AG04449 (cell line): ENCODE measurements around the gene ADAMTS13.

Experiments used
- CTCF ChIA-PET: fragments of 350-600 bp; formaldehyde crosslinking; extraction: SDS; loops from one replicate; lab custom pipeline; 2021; ENCODE audit warnings: antibody characterized with exemption; lab: Yijun Ruan, JAX
- POLR2A ChIA-PET: fragments of 400-600, 350-600 bp; formaldehyde crosslinking; extraction: SDS; loops from one replicate; lab custom pipeline; 2020; ENCODE audit warnings: antibody characterized with exemption, inconsistent platforms; lab: Yijun Ruan, JAX
- DNase-seq: peaks from one replicate; pipeline ENCODE4 v3.0.0-alpha.2; 2010; ENCODE audit warnings: low read depth, low spot score
- H3K4me3 ChIP-seq: 2 replicates; pipeline ENCODE4 v1.5.1; 2011; ENCODE audit warnings: low read depth, mild to moderate bottlenecking, control low read depth, low read length
- CTCF ChIP-seq: IDR thresholded peaks from one replicate; pipeline ENCODE4 v1.5.1; 2011; ENCODE audit warnings: mild to moderate bottlenecking, moderate library complexity, low read length, control low read depth, inconsistent platforms; ENCODE audit not compliant: insufficient read depth; ENCODE audit errors: missing control alignments

Gene ADAMTS13

GRCh38 chr9:133472753-133473378 is 50.7 kb downstream of the ADAMTS13 start:
- POLR2A ChIA-PET = no interaction called here
- CTCF ChIA-PET = interaction anchor here (1.0 kb wide), 1 partner anchor 14 kb away, joined by 4 read pairs; no protein-coding TSS in a partner anchor
- no peak for TF ChIP-seq CTCF
- no peak for DNase-seq
- no peak overlapping the region for H3K4me3 ChIP-seq

GRCh38 chr9:133473743-133474142 is 51.6 kb downstream of the ADAMTS13 start:
- no peak for DNase-seq
- POLR2A ChIA-PET = no interaction called here
- TF ChIP-seq CTCF = no peak
- CTCF ChIA-PET = interaction anchor here (1.0 to 1.4 kb wide), 2 partner anchors 13 to 15 kb away, joined by 4 read pairs; no protein-coding TSS in a partner anchor
- no peak overlapping the region for H3K4me3 ChIP-seq

GRCh38 chr9:133474215-133474614 is 52.0 kb downstream of the ADAMTS13 start:
- POLR2A ChIA-PET = no interaction called here
- no peak for DNase-seq
- TF ChIP-seq CTCF = no peak
- CTCF ChIA-PET = interaction anchor here (1.0 to 1.4 kb wide), 4 partner anchors 10 to 14 kb away, joined by 3 to 5 read pairs (median 4); no protein-coding TSS in a partner anchor
- no peak overlapping the region for H3K4me3 ChIP-seq

GRCh38 chr9:133474853-133475252 is 52.7 kb downstream of the ADAMTS13 start:
- no peak for DNase-seq
- ChIA-PET CTCF (interaction anchor here (1.0 to 1.4 kb wide), 3 partner anchors 9 to 13 kb away, joined by 3 to 5 read pairs (median 4); no protein-coding TSS in a partner anchor), POLR2A (no interaction called here)
- TF ChIP-seq CTCF = no peak
- H3K4me3 ChIP-seq = no peak overlapping the region

GRCh38 chr9:133475292-133476012 is 53.3 kb downstream of the ADAMTS13 start:
- TF ChIP-seq CTCF = no peak
- no peak for DNase-seq
- POLR2A ChIA-PET = no interaction called here
- H3K4me3 ChIP-seq = no peak overlapping the region
- CTCF ChIA-PET = interaction anchor here (1.3 kb wide), 2 partner anchors 8 to 331 kb away, joined by 3 read pairs; no protein-coding TSS in a partner anchor
